Mucosa of gallbladder (tissue), 1 donor: Measurements from ENCODE around the gene MBOAT1. TPM values are rescaled to one million over a fixed set of nuclear protein-coding genes. Genes with fewer than 3 reads are reported as not detected.
A peak's percentile ranks its signal among the peaks of the same experiment; 100 is the strongest.

Experiments used
- DNase-seq: peaks from one replicate; pipeline ENCODE4 v3.0.0-alpha.2; 2020; ENCODE audit warnings: low spot score
- total RNA-seq: library from RNA; stranded (reverse); gene quantifications from one replicate; pipeline ENCODE4 v1.2.1, GENCODE V29; 2021
- donor health status: DM: no; HTN: no; CAD: no.

Gene MBOAT1
- total RNA-seq, 1 donor from 2014 or later = 44.2 TPM

DNA sequence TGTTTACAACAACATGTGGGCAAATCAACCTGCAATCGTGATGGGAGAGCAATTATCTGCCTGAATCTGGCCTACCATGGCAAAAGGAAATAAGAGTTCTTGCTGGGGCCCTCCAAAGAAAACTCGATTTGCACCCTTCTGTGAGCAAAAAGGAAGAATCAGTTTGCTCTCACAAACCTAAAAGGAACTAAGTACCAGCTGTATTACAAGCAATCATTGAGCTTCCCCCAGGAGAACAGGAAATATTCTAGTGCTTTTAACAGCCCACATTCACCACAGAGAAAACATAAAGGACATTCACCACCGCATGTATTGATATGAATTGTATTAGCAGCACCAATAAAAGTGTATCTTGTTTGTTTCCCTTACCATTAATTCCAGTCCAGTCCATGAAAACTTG is 75.0 kb downstream of the MBOAT1 start:
- no peak for DNase-seq

GRCh38 chr6:20135677-20136268 is 76.5 kb downstream of the MBOAT1 start:
- DNase-seq = no peak

DNA sequence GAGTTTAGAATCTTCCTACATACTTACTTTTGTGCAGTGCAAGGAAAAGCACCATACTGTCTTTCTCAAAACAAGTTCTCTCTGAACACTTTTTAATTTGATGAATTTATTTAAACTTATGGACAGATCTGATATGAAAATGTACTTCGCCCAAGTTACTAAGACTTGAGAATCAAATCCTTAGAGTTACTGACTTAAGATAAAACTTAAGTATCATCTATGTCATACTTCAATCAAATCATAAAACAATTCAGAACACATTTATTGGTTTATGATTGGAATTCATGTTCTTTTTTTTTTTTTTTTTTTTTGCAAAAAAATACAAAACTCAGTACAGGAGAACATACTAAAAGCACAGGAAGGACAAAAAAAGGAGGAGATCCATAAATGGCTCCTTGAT is 77.7 kb downstream of the MBOAT1 start:
- no peak for DNase-seq

DNA sequence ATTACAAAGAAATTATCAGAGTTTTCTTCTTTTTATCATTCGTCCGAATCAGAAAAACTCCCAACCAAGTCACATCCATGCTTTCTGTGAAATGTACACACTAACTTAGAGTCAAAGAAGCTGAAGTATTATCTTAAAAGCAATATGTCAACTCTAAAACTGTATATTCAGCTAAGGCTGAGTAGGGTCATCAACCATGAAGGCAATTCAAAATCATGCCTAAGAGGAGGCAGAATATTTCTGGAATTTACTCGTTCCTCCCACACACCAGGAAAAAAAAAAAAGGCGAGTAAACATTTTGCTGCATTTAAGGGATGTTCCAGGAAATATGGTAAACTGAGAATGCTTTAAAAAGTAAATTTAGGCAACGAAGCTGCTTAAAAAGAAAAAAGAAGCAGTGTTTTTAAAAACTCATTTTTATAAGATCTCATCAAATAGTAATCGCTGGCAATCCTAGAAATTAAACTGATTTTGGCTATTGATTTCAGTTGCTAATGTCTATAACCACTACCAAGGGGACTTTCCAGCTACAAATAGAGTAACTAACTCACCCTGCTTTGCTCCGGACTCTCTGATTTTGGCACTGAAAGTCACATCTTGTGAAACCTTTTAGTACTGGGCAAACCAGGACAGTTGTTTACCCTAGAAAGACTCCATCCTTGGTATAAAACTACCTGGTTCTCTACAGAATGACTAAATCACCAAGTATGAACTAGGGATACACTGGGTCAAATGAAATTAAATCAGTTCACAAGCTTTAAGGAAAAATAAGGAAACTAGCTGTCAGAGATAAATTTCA is 82.8 kb downstream of the MBOAT1 start:
- no peak for DNase-seq

- no peak for DNase-seq
Observed at GRCh38 chr6:20128018-20128417, 84.3 kb downstream of the MBOAT1 start.

GRCh38 chr6:20126789-20127653 is 85.2 kb downstream of the MBOAT1 start:
- DNase-seq = peak; percentile 37

GRCh38 chr6:20126102-20126752 is 86.0 kb downstream of the MBOAT1 start:
- DNase-seq = no peak

DNA sequence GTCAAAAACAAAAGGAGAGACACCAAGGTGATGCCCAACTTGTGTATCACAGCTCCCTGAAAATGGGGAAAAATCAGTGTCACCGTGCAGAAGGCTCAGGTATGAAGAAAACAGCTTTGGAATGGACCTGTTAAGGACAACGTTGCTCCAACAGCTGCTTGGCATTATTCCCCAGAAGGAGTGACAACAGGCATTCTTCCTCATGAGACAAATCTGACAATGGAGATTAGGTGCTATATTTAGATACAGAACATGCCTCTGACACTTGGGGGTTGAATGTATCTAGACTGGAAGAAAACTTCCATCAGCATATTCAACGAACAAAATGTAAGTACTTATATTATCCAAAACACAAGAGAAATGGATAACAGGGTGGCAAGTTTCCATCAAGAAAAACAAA is 87.7 kb downstream of the MBOAT1 start:
- DNase-seq = no peak

DNA sequence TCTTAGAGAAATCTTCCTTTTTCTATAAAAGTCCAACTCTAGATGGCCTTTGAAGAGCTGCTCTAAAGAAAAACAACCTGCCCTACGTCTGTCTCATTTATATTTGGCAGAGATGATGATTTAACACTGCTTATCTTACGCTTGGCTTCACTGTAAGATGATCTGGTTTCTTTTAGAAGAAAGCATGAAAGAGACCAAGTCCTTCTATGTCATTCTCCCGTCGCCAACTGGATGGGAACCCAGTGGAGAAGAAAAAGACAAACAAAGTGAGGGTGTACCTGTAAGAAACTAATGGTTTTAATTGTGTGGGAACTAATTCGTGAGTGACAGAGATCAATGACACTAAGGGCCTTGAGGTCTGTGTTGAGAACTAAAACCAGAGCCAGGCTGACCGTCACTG is 92.8 kb downstream of the MBOAT1 start:
- DNase-seq = no peak

- no peak for DNase-seq
Observed at GRCh38 chr6:20118892-20119291, 93.4 kb downstream of the MBOAT1 start.

- no peak for DNase-seq
Observed at GRCh38 chr6:20117474-20117873, 94.8 kb downstream of the MBOAT1 start.

DNA sequence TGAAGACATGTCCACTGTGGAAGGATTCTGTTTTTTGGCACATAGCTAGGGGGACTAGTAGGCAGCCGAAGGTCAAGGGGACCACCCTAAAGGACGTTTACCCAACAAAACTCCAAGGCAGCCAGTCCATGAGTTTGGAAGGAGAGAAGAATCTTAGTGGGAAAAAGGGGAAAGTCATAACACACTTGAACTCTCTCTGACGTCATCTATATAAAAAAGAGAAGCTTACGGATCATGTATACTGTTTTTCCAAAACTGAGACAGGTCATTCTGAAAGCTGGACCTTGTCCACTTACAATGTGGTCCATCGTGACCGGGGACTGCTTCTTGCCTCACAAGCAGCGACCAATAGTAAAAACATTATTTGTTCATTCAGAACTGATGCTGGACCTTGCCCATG is 95.5 kb downstream of the MBOAT1 start:
- no peak for DNase-seq

DNA sequence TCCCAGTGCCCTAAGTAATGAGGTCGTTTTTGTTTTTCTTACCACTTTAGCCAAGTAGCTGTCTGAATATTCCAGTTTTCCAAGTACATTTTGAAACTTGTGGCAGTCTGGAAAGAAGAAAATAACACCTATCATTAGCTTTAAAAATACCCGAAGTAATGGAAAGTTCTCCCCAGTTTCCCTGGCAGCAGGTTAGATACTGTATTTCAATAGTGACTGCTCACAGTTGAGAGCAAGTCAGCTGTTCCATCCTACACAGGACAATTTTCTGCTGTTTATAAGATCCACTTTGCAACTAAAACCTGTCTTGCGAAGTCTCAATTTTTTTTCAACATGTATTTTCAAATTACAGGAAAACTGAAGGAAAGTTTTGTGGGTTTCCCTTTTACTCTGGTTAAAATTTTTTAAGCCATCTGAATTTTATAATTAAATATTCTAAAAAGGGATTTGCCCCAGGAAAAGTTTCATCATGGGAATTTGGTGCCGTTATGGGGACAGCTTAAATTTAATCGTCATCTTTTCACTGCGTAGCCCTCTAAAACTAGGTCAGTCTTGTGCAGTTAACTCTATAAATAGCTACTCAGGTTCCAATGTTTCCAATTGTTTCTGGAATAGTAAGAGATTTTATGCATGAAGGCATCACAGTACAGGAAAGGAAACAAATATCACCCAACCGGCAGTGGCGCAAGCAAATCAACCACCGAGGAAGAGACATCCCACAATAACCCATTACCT is 96.9 kb downstream of the MBOAT1 start:
- DNase-seq = no peak

DNA sequence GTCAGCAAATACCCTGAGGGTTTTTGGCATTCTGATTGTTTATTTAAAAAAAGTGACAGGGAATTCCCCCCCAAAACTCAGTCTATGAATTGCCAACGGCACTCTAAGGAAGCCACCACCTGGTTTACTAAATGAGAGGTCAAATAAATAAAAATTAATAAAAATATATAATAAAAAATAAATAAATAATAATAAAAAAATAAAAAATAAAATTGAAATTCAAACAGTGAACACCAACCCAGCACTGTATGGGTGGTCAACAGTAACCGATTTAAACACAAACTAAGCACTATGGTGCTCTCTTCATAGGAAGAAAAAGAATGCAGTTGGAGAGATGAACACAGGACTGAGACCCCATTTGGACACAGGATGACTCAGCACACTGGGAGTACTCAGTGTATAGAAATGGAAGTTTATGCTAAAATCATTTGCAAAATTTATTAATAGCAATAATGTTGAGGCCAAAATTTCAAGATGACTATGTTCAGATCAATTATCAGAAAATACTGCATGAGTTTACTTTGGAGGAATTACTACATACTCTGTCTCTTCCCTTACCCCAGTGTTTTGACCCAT is 98.5 kb downstream of the MBOAT1 start:
- DNase-seq = no peak

DNA sequence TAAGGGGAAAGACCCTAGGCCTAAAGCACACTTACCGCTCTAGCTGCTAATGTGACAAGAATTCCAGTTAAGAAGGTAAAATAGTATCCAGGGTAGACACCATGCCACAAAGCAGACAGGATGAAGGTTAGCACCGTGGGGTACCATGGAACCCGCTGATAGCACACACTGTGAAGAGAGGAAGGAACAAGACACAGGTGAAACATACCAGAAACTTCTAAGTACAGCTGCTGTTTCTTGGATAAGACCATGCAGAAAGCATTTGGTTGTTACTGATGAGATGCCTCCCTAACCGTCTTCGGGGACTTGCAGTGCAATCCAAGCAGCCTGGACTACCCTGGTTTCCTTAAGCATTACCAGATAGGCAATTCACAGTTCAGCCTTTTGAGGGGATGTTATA is 99.4 kb downstream of the MBOAT1 start:
- DNase-seq = no peak

GRCh38 chr6:20112241-20112640 is 100.0 kb downstream of the MBOAT1 start:
- DNase-seq = no peak

DNA sequence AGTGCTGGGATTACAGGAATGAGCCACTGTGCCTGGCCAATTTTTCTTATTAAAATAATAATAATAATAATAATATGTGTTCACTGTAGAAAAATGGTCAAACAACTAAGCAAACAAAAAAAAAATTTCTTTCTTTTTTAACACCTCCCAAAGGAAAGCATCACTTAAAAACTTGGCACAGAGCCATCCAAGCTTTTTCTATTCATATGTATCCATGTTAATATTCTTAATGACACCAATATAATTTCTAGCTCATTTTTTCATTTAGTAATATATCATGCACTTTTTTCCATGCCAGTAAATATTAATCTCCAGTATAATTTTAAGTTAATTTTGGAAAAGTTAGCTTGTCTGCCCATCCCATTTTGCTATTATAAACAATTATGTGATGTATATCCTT is 101.8 kb downstream of the MBOAT1 start:
- DNase-seq = no peak

DNA sequence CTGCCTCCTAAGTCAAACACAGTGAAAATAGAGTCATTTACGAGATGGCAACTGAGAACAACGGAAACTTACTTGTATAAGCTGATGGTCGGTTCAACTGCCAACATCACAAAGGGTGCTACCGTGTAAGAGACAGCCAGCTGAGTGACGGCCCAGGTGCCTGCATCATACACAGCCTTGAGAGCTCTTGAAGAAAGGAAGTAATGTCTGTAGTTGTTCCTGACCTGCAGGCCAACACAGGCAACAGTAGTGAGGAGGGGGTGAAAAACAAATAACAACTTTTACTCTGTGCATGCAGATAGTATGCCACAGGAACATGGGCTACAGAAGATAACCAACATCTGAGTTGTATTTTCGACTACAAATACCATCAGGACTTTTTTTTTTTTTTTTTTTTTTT is 102.7 kb downstream of the MBOAT1 start:
- no peak for DNase-seq

GRCh38 chr6:20105838-20106237 is 106.4 kb downstream of the MBOAT1 start:
- DNase-seq = no peak

- no peak for DNase-seq
Observed at GRCh38 chr6:20104696-20105095, 107.6 kb downstream of the MBOAT1 start.
